GM18868 (cell line): Measurements from ENCODE around the gene ZCCHC7.

ENCODE experiments used
- ATAC-seq: cut with Tn5 transposase; IDR thresholded peaks from one replicate; pipeline ENCODE4 v1.9.1; 2021; ENCODE audit warnings: mild to moderate bottlenecking, moderate library complexity; ENCODE audit not compliant: unreplicated experiment

Gene ZCCHC7

GRCh38 chr9:37328556-37329227 is 208.3 kb downstream of the ZCCHC7 start:
- ATAC-seq = no peak

DNA sequence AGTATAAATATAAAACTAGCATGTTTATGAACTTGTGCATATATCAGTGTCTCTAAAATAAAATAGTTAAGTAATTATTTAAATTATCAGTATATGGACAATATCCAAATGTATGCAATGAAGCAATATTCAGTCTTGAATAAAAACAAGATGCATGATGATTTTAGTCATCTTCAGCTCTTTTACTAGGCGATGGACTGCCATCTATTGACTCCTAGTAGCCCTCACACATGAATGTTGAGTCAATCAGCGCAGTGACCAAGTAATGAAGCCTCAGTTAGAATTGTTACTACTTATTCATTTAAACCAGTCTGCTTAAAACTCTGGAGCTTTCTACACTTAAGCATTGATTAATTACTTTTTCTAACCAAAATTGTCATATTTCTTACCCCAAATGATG is 209.2 kb downstream of the ZCCHC7 start:
- peak; percentile 54 for ATAC-seq

DNA sequence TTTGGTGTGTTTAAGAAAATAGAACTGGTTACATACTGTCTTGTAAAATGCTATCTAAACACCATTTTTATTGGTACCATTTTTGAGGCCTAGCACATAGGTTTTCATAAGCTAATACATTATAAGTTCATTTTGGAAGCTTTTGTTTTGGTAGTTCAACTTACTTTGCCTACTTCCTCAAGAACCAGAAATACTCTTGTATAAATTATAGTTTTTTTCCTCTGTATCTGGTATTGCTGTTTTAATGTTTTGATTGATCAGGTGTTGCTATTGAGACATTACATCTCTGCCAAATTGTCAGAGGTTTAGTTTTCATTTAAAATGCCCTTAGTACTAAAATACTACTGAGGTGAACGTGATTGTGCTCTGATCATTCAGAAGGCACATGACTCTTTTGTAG is 211.5 kb downstream of the ZCCHC7 start:
- no peak for ATAC-seq

- ATAC-seq = no peak
These were observed 212.2 kb downstream of the ZCCHC7 start for GRCh38 chr9:37332578-37332977.

- no peak for ATAC-seq
These were observed 212.9 kb downstream of the ZCCHC7 start for GRCh38 chr9:37333288-37333687.

DNA sequence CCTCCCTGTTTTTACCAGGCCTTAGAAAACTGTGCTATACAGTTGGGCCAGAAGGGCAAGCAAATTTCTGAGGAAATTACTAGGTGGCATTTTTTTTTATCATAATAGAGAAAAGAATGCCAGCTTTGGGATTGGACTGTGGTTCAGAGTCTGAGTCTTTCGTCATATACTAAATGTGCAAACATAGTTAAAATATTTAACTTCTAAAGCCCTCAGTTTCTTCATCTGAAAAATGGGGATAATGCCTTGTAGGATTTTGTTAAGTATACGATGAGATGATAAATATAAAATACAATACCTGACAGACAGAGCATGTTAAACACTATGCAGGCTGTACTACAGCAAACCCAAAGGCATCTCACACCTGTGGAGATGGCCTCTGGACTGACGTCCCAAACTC is 214.9 kb downstream of the ZCCHC7 start:
- ATAC-seq = no peak

DNA sequence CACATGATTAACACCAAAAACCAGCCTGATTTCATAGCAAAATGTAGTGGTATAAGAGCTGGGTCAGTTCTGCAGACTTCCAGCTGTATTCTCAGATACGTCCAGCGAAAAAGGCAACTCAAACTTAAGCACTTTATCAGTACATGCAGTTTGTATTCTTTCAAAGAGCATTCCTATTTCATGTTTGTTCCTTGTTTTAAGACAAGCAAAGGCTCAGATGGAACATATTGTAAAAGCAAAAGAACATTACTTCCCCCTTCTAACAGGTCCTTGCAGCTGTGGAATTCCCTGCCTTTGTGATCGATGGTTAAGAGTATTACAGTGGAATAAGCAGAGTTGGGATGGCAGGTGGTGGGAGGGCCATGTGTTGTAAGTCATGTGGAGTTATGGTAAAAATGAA is 215.8 kb downstream of the ZCCHC7 start:
- no peak for ATAC-seq

- ATAC-seq = no peak
These were observed 217.0 kb downstream of the ZCCHC7 start for GRCh38 chr9:37337301-37337890.

GRCh38 chr9:37338218-37338617 is 217.8 kb downstream of the ZCCHC7 start:
- ATAC-seq = no peak

DNA sequence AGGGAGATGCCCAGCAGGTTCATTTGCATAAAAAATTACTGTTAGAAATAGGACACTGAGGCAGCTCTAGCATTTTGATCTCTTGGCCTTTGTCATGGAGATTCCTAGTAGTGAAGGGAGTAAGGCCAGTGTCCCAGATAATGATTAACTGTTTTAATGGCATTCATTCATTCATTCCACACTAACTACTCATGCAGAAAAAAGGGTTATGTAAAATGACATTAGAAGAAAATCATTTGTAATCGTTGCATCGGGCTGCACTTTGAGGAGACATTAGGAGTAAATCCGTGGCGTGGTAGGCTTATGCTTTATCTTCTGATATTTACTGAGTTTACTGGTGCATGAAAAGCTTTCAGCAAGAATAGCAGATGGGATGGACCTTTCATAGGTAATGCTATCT is 219.5 kb downstream of the ZCCHC7 start:
- ATAC-seq = no peak

- ATAC-seq = no peak
These were observed 220.6 kb downstream of the ZCCHC7 start for GRCh38 chr9:37340961-37341360.

GRCh38 chr9:37341704-37342103 is 221.3 kb downstream of the ZCCHC7 start:
- ATAC-seq = no peak

GRCh38 chr9:37342493-37342892 is 222.1 kb downstream of the ZCCHC7 start:
- no peak for ATAC-seq

GRCh38 chr9:37342895-37343294 is 222.5 kb downstream of the ZCCHC7 start:
- peak; percentile 47 for ATAC-seq

DNA sequence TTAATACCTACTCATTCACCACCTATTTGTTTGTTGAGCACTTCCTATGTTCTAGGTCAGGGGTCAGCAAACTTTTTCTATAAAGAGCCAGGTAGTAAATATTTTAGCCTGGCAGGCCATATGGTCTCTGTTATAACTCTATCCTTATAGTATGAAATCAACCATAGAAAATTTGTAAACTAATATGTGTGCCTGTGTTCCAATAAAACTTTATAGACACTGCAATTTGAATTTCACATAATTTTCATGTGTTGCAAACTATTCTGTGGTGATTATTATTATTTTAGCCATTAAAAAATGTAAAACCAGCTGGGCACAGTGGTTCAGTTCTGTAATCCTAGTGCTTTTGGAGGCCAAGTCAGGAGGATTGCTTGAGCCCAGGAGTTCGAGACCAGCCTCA is 223.3 kb downstream of the ZCCHC7 start:
- ATAC-seq = no peak

DNA sequence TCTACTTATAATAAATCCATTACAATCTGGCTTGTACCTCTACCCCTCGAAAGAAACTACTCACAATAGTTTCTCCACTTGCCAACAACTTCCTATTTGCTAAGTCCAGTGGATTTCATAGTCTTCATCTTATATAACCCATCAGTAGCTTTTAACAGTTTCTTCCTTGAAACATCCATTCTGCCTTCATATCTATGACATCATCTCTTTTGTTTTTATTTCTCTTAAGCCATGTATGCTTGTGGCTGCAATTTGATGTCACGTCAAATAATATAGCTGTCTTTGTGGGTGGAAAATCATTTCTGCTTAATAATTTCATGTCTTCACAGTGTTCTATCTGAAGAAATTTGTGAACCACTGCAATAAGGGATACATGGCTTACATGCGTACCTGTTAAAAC is 224.7 kb downstream of the ZCCHC7 start:
- no peak for ATAC-seq

GRCh38 chr9:37348917-37349316 is 228.5 kb downstream of the ZCCHC7 start:
- ATAC-seq = no peak

DNA sequence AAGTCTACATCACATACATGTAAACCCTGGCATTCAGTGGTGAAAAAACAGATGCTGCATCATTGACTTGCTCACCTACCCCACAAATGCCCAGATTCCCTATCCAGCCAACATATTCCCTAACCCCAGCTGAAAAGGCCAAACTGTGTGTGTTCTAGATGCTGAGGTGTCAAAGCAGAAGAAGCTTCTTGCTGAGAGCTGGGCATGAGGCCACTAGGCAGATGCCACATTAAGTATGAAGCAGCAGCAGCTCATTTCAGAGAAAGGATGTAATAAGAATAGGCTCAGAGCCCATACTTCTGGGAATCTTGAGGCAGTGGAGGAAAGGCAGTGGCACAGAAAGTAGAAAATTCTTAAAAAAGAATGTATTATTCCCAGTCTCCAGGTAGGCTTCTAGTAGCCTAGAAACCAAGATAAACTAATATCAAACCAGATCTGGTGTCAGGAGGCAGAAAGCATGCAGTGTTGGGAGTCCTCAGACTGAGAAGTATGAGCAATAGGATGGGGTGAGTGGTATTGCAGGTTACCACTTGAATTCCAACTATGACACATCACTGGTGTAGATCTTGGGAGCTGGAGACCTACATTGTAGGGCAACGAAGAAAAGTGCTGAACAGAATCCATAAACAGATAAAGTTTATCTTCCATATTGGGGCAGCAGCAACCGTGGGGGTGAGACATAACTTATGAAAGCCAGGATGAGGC is 230.3 kb downstream of the ZCCHC7 start:
- no peak for ATAC-seq

DNA sequence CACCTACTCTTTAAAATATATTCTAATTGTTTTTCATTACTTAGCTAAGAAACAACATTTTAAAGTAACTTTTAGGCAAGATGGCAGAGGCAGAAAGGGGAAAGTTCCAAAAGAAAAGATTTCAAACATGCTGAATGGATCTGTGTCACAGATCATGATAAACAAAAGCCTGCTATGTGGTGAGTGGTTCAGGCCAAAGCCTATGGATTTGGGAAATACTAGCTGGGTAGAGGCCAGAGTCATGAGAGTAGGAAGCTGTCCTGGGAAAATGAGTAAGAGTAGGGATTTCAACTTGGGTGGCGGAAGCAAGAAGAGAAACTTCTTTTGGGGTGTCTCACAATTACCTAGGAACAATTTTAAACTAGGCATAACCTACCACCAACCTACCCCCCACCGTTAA is 233.4 kb downstream of the ZCCHC7 start:
- no peak for ATAC-seq

GRCh38 chr9:37362430-37362829 is 242.1 kb downstream of the ZCCHC7 start:
- no peak for ATAC-seq

DNA sequence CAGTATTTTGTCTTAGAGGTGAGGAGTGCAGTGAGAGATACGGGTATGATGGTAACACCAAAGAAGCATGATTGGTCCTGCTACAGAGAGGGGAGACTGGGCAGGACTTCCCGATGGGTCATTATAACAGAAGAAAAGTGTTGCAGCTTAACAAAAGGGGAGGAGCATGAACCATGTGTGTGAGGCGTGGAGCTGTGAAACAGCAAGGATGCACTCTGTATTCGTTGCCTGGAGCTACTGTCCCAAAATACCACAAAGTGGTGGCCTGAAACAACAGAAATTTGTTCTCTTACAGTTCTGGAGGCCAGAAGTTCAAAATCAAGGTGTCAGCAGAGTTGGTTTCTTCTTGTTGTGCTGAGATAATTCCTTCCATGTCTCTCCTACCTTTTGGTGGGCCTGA is 242.8 kb downstream of the ZCCHC7 start:
- ATAC-seq = no peak

DNA sequence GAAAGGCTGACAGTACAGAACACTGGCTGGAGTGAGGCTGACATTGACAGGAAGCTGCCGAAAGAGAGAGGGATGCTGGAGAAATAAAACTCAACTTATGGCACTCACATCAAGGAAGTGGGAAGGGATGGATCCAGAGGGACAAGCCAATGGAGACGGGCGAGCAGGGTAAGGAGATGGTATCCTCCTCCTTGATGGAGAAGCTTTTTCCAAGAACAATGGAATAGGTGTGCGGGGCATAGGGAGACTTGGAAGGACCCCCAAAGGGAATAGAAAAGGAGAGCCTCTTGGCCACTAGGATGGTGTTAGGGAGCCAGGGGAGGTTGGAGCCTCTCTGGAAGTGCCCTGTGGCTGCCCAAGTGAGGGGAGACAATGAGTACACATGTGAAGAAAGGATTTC is 243.8 kb downstream of the ZCCHC7 start:
- no peak for ATAC-seq
